ENCODE measurements around the gene SERPINE2.

Gene SERPINE2

DNA sequence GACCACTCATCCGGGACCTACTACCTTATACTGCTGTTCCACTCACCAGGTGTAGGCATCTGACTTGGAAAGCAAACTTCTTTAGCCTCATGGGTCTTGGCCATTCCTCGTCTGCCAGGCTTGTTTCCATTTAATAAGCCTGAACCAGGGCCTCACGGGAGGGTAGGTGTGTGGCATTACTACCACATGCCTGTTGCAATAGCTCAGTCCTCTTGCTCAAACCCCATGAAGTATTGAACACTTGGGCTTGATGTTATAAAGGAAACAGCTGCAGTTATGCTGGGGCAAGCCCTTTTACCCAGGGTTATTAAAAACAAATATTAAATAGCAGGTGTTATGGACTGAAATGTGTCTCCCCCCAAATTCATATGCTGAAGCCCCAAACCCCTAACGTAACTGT lies 60.6 kb downstream of the SERPINE2 start:
- no peaks in the 10 kb centered on the region for H4K20me1 ChIP-seq (ENCODE audit: insufficient read depth, low read length)
- H3K4me1 ChIP-seq (ENCODE audit: insufficient read depth, low read length, severe bottlenecking): no peaks in the 10 kb centered on the region
- H3K36me3 ChIP-seq (ENCODE audit: insufficient read depth, low read length): no peaks in the 10 kb centered on the region
- no peak overlapping the region for H3K4me3 ChIP-seq (ENCODE audit: low read depth, low read length, poor library complexity, severe bottlenecking)
- H3K9me3 ChIP-seq (ENCODE audit: low read length): no peaks in the 10 kb centered on the region
- H3F3A ChIP-seq (ENCODE audit: insufficient read depth, low read length): no peaks in the 10 kb centered on the region
- H3K4me2 ChIP-seq (ENCODE audit: low read length): no peak overlapping the region
- no peak overlapping the region for H2AFZ ChIP-seq (ENCODE audit: low read length)
- no peaks in the 10 kb centered on the region for H3K9me2 ChIP-seq (ENCODE audit: low read depth, low read length)
- H3K79me2 ChIP-seq (ENCODE audit: insufficient read depth, low read length): no peaks in the 10 kb centered on the region
- no peak overlapping the region for H3K9ac ChIP-seq (ENCODE audit: low read length)
- TF ChIP-seq, protein P1, sequence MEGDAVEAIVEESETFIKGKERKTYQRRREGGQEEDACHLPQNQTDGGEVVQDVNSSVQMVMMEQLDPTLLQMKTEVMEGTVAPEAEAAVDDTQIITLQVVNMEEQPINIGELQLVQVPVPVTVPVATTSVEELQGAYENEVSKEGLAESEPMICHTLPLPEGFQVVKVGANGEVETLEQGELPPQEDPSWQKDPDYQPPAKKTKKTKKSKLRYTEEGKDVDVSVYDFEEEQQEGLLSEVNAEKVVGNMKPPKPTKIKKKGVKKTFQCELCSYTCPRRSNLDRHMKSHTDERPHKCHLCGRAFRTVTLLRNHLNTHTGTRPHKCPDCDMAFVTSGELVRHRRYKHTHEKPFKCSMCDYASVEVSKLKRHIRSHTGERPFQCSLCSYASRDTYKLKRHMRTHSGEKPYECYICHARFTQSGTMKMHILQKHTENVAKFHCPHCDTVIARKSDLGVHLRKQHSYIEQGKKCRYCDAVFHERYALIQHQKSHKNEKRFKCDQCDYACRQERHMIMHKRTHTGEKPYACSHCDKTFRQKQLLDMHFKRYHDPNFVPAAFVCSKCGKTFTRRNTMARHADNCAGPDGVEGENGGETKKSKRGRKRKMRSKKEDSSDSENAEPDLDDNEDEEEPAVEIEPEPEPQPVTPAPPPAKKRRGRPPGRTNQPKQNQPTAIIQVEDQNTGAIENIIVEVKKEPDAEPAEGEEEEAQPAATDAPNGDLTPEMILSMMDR (IDR thresholded peaks at IDR 0.05; ENCODE audit: low read length): no peak
- TF ChIP-seq EZH2 (IDR thresholded peaks at IDR 0.05; ENCODE audit: borderline replicate concordance, low read length): no peak
- no peak overlapping the region for H3K27ac ChIP-seq (ENCODE audit: low read depth, low read length, poor library complexity, severe bottlenecking)
- no peaks in the 10 kb centered on the region; the same call in 1 of the 2 replicates for H3K27me3 ChIP-seq (ENCODE audit: insufficient read depth, low read length)

DNA sequence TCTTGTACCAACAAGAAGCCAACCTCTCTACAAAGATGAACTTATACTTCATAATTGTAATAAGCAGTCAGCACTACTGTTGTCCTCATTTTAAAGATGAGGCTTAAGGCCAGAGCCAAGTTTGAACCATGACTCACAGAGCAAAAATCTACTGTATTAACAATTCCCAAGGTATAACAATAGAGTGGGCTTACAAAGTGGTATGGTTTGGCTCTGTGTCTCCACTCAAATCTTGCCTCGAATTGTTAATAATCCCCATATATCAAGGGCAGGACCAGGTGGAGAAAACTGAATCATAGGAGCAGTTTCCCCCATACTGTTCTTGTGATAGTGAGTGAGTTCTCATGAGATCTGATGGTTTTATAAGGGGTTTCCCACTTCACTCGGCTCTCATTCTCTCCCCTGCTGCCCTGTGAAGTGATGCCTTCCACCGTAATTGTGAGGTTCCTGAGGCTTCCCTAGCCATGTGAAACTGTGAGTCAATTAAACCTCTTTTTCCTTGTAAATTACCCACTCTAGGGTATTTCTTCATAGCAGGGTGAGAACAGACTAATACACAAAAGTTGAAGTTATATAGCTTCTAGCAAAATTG lies 62.4 kb downstream of the SERPINE2 start:
- H2AFZ ChIP-seq (ENCODE audit: low read length): no peak overlapping the region
- H3K9me3 ChIP-seq (ENCODE audit: low read length): no peaks in the 10 kb centered on the region
- H3K4me3 ChIP-seq (ENCODE audit: low read depth, low read length, poor library complexity, severe bottlenecking): no peak overlapping the region
- no peak overlapping the region for H3K9ac ChIP-seq (ENCODE audit: low read length)
- H3F3A ChIP-seq (ENCODE audit: insufficient read depth, low read length): no peaks in the 10 kb centered on the region
- no peak overlapping the region for H3K4me2 ChIP-seq (ENCODE audit: low read length)
- H3K27ac ChIP-seq (ENCODE audit: low read depth, low read length, poor library complexity, severe bottlenecking): no peak overlapping the region
- TF ChIP-seq, protein P1 (IDR thresholded peaks at IDR 0.05; ENCODE audit: low read length): no peak
- TF ChIP-seq EZH2 (IDR thresholded peaks at IDR 0.05; ENCODE audit: borderline replicate concordance, low read length): no peak
- no peaks in the 10 kb centered on the region for H3K79me2 ChIP-seq (ENCODE audit: insufficient read depth, low read length)
- no peaks in the 10 kb centered on the region for H3K4me1 ChIP-seq (ENCODE audit: insufficient read depth, low read length, severe bottlenecking)
- no peaks in the 10 kb centered on the region for H3K9me2 ChIP-seq (ENCODE audit: low read depth, low read length)
- H3K27me3 ChIP-seq (ENCODE audit: insufficient read depth, low read length): no peaks in the 10 kb centered on the region; the same call in 1 of the 2 replicates
- H3K36me3 ChIP-seq (ENCODE audit: insufficient read depth, low read length): no peaks in the 10 kb centered on the region
- H4K20me1 ChIP-seq (ENCODE audit: insufficient read depth, low read length): no peaks in the 10 kb centered on the region

DNA sequence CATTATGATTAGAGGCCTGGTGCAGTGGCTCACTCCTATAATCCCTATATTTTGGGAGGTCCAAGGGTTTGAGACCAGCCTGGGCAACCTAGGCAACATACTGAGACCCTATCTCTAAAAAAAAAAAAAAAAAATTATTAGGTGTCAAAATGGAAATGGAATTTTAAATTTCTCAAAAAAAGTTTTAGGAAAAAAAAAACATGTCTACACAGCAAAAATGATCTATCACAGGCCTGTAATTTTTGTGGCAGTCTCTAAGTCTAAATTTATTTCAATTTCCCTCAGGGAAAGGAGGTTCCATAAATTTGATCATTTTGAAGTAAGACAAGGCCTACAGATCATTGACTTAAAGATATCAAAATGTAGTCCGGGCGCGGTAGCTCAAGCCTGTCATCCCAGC lies 65.5 kb downstream of the SERPINE2 start:
- no peak overlapping the region for H3K4me2 ChIP-seq (ENCODE audit: low read length)
- TF ChIP-seq, protein P1 (IDR thresholded peaks at IDR 0.05; ENCODE audit: low read length): no peak
- TF ChIP-seq EZH2 (IDR thresholded peaks at IDR 0.05; ENCODE audit: borderline replicate concordance, low read length): no peak
- H3K4me3 ChIP-seq (ENCODE audit: low read depth, low read length, poor library complexity, severe bottlenecking): no peak overlapping the region
- no peaks in the 10 kb centered on the region for H3K79me2 ChIP-seq (ENCODE audit: insufficient read depth, low read length)
- H3K36me3 ChIP-seq (ENCODE audit: insufficient read depth, low read length): peaks cover 3% of the 10 kb centered on the region; the same call in 1 of the 2 replicates
- H3K9ac ChIP-seq (ENCODE audit: low read length): no peak overlapping the region
- no peak overlapping the region for H3K27ac ChIP-seq (ENCODE audit: low read depth, low read length, poor library complexity, severe bottlenecking)
- H3K9me2 ChIP-seq (ENCODE audit: low read depth, low read length): no peaks in the 10 kb centered on the region
- H4K20me1 ChIP-seq (ENCODE audit: insufficient read depth, low read length): no peaks in the 10 kb centered on the region
- H3F3A ChIP-seq (ENCODE audit: insufficient read depth, low read length): peaks cover 4% of the 10 kb centered on the region; the same call in 1 of the 2 replicates
- H3K27me3 ChIP-seq (ENCODE audit: insufficient read depth, low read length): no peaks in the 10 kb centered on the region
- no peaks in the 10 kb centered on the region for H3K9me3 ChIP-seq (ENCODE audit: low read length)
- H2AFZ ChIP-seq (ENCODE audit: low read length): no peak overlapping the region
- no peaks in the 10 kb centered on the region for H3K4me1 ChIP-seq (ENCODE audit: insufficient read depth, low read length, severe bottlenecking)

All from OCI-LY1 (cell line).